ENCODE data around the gene ETS1. TPM values are rescaled to one million over a fixed set of nuclear protein-coding genes. Genes with fewer than 3 reads are reported as not detected.
A peak's percentile ranks its signal among the peaks of the same experiment; 100 is the strongest.

The ETS1 gene
- polyA plus RNA-seq, 2 of the 4 experiments (the other 2 are of a cell fraction): 14.5 to 18.8 TPM

- H3K4me3 ChIP-seq: peak overlapping the region; percentile 60; the same call in 1 of the 3 replicates
- ATAC-seq (no peak), DNase-seq (ENCODE audit: low read depth in 1 of 2, low spot score in 1 of 2) (no peak), FAIRE-seq (no peak)
- ChIA-PET POLR2A (interaction anchor here (1.6 to 2.2 kb wide), 4 partner anchors 8 to 22 kb away, joined by 4 to 16 read pairs (median 6); no protein-coding TSS in a partner anchor), CTCF (interaction anchor here (1.3 to 2.3 kb wide), 4 partner anchors 15 to 196 kb away, joined by 3 to 11 read pairs (median 5); no protein-coding TSS in a partner anchor)
- peak overlapping the region; percentile 91 for H3K4me2 ChIP-seq
- no peak for TF ChIP-seq RARB (CRISPR knock-in tag; IDR thresholded peaks at IDR 0.05)
- TF ChIP-seq KDM1A (IDR thresholded peaks at IDR 0.05; ENCODE audit: low read depth): 0 out of 2 replicates have a peak, but pooled peaks have one; percentile 29
- TF ChIP-seq ZFP36 (IDR thresholded peaks at IDR 0.05; ENCODE audit: borderline replicate concordance, partially characterized antibody): peak; percentile 13
- H3K4me1 ChIP-seq: peaks cover 68% of the 10 kb centered on the region
- H3K27ac ChIP-seq: peak overlapping the region; percentile 64 to 77
- WGBS (ENCODE audit: missing lambda C conversion rate): 18% methylated on average over 7 of the region's 7 CpGs
- no peaks in the 10 kb centered on the region for H3K9me3 ChIP-seq
Observed at GRCh38 chr11:128518493-128519207, 68.7 kb downstream of the ETS1 start.

GRCh38 chr11:128517451-128518230, 69.7 kb downstream of the ETS1 start:
- ATAC-seq (no peak), FAIRE-seq (no peak), DNase-seq (ENCODE audit: low read depth in 1 of 2, low spot score in 1 of 2) (no peak)
- POLR2A ChIA-PET: interaction anchor here (1.3 to 2.2 kb wide), 3 partner anchors 9 to 21 kb away, joined by 3 to 16 read pairs (median 4); no protein-coding TSS in a partner anchor
- Histone ChIP-seq H3K4me2 (peak overlapping the region; percentile 91), H3K4me3 (no peak overlapping the region), H3K27ac (peak overlapping the region; percentile 64 to 77), H3K9me3 (no peaks in the 10 kb centered on the region), H3K4me1 (peaks cover 59% of the 10 kb centered on the region)
- TF ChIP-seq GATA3 (IDR thresholded peaks at IDR 0.05; ENCODE audit: borderline replicate concordance) (peak; percentile 35; the same call in 1 of the 2 replicates), MYC (IDR thresholded peaks at IDR 0.05; ENCODE audit: borderline replicate concordance, low read length) (no peak), MAX (IDR thresholded peaks at IDR 0.05) (peak; percentile 36; the same call in 1 of the 2 replicates)
- CTCF ChIA-PET: interaction anchor here (0.6 to 2.3 kb wide), 5 partner anchors 14 to 1708 kb away, joined by 3 to 11 read pairs (median 3); no protein-coding TSS in a partner anchor
- WGBS (ENCODE audit: missing lambda C conversion rate): 17% methylated on average over 5 of the region's 5 CpGs

DNA sequence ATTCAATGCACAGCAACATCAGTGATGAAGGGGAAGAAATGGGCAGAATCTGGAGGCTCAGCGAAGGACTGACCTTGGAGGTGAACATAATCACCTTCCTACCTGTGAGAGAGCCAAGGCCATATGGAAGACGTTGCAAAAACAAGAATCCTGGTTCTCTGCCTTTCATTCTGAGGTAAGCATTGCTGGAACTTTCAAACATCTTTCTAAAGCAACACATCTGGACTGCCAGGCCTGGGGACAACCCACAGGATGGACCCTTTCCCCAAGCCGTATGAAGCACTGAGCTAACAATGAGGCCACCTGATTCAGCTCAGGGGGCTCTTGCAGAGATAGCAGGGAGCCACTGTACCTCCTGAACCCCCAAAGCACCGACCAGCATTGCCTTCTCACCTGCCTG, 70.5 kb downstream of the ETS1 start:
- H3K4me2 ChIP-seq: peak overlapping the region; percentile 91
- H3K27ac ChIP-seq: peak overlapping the region; percentile 7 to 77; a peak in 3 of 6 replicates
- ATAC-seq (no peak), DNase-seq (ENCODE audit: low read depth in 1 of 2, low spot score in 1 of 2) (no peak), FAIRE-seq (no peak)
- H3K4me1 ChIP-seq: peaks cover 59% of the 10 kb centered on the region
- POLR2A ChIA-PET: interaction anchor here (1.3 kb wide), 1 partner anchor 20 kb away, joined by 3 read pairs; no protein-coding TSS in a partner anchor
- no peak for TF ChIP-seq HEYL (CRISPR knock-in tag; IDR thresholded peaks at IDR 0.05)
- no peak for TF ChIP-seq EP300 (IDR thresholded peaks at IDR 0.05)
- TF ChIP-seq MAFK (IDR thresholded peaks at IDR 0.05; ENCODE audit: partially characterized antibody): no peak
- TF ChIP-seq, protein P1, sequence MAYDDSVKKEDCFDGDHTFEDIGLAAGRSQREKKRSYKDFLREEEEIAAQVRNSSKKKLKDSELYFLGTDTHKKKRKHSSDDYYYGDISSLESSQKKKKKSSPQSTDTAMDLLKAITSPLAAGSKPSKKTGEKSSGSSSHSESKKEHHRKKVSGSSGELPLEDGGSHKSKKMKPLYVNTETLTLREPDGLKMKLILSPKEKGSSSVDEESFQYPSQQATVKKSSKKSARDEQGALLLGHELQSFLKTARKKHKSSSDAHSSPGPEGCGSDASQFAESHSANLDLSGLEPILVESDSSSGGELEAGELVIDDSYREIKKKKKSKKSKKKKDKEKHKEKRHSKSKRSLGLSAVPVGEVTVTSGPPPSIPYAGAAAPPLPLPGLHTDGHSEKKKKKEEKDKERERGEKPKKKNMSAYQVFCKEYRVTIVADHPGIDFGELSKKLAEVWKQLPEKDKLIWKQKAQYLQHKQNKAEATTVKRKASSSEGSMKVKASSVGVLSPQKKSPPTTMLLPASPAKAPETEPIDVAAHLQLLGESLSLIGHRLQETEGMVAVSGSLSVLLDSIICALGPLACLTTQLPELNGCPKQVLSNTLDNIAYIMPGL (CRISPR knock-in tag; IDR thresholded peaks at IDR 0.05; ENCODE audit: borderline replicate concordance): no peak
- TF ChIP-seq POLR2A (IDR thresholded peaks at IDR 0.05; ENCODE audit: low read length): no peak
- TF ChIP-seq TFCP2L1 (CRISPR knock-in tag; IDR thresholded peaks at IDR 0.05): no peak
- no peak for TF ChIP-seq EHF (CRISPR knock-in tag; IDR thresholded peaks at IDR 0.05)
- TF ChIP-seq, protein P2, sequence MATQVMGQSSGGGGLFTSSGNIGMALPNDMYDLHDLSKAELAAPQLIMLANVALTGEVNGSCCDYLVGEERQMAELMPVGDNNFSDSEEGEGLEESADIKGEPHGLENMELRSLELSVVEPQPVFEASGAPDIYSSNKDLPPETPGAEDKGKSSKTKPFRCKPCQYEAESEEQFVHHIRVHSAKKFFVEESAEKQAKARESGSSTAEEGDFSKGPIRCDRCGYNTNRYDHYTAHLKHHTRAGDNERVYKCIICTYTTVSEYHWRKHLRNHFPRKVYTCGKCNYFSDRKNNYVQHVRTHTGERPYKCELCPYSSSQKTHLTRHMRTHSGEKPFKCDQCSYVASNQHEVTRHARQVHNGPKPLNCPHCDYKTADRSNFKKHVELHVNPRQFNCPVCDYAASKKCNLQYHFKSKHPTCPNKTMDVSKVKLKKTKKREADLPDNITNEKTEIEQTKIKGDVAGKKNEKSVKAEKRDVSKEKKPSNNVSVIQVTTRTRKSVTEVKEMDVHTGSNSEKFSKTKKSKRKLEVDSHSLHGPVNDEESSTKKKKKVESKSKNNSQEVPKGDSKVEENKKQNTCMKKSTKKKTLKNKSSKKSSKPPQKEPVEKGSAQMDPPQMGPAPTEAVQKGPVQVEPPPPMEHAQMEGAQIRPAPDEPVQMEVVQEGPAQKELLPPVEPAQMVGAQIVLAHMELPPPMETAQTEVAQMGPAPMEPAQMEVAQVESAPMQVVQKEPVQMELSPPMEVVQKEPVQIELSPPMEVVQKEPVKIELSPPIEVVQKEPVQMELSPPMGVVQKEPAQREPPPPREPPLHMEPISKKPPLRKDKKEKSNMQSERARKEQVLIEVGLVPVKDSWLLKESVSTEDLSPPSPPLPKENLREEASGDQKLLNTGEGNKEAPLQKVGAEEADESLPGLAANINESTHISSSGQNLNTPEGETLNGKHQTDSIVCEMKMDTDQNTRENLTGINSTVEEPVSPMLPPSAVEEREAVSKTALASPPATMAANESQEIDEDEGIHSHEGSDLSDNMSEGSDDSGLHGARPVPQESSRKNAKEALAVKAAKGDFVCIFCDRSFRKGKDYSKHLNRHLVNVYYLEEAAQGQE (IDR thresholded peaks at IDR 0.05): no peak
- TF ChIP-seq, protein P3, sequence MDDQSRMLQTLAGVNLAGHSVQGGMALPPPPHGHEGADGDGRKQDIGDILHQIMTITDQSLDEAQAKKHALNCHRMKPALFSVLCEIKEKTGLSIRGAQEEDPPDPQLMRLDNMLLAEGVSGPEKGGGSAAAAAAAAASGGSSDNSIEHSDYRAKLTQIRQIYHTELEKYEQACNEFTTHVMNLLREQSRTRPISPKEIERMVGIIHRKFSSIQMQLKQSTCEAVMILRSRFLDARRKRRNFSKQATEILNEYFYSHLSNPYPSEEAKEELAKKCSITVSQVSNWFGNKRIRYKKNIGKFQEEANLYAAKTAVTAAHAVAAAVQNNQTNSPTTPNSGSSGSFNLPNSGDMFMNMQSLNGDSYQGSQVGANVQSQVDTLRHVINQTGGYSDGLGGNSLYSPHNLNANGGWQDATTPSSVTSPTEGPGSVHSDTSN (IDR thresholded peaks at IDR 0.05): no peak
- no peak for TF ChIP-seq KDM1A (IDR thresholded peaks at IDR 0.05; ENCODE audit: low read depth)
- TF ChIP-seq SREBF2 (IDR thresholded peaks at IDR 0.05): no peak
- no peak for TF ChIP-seq ZFP36 (IDR thresholded peaks at IDR 0.05; ENCODE audit: borderline replicate concordance, partially characterized antibody)
- no peak for TF ChIP-seq JUN (IDR thresholded peaks at IDR 0.05)
- no peaks in the 10 kb centered on the region for H3K9me3 ChIP-seq
- 72% methylated on average over 4 of the region's 4 CpGs for WGBS (ENCODE audit: missing lambda C conversion rate)
- CTCF ChIA-PET: interaction anchor here (0.6 to 1.2 kb wide), 3 partner anchors 227 to 1708 kb away, joined by 3 read pairs; no protein-coding TSS in a partner anchor
- H3K4me3 ChIP-seq: no peak overlapping the region

Measured in A549 (cell line).